WTC11 (cell line): ENCODE data around the gene SLC4A11.

Experiments used
- ATF6 ChIP-seq: sonication (generic); formaldehyde crosslinking; IDR thresholded peaks from 2 replicates; pipeline ENCODE4 v1.8.1; 2023; ENCODE audit warnings: mild to moderate bottlenecking, missing genetic modification reagents
- CTCF ChIP-seq: fragments of 200-600 bp; IDR thresholded peaks from 2 replicates; pipeline ENCODE4 v1.8.0; 2022; ENCODE audit warnings: antibody characterized with exemption
- EMX1 ChIP-seq: fragments of 250-450 bp; sonication (Bioruptor Pico); IDR thresholded peaks from 2 replicates; pipeline ENCODE4 v1.8.0; 2021; ENCODE audit warnings: mild to moderate bottlenecking
- FOXJ3 ChIP-seq: sonication (generic); formaldehyde crosslinking; IDR thresholded peaks from 2 replicates; pipeline ENCODE4 v1.9.0; 2021; ENCODE audit warnings: missing genetic modification reagents, mild to moderate bottlenecking, borderline replicate concordance
- KAT7 ChIP-seq: sonication (generic); formaldehyde crosslinking; IDR thresholded peaks from 2 replicates; pipeline ENCODE4 v1.8.1; 2023; ENCODE audit warnings: missing genetic modification reagents, mild to moderate bottlenecking, borderline replicate concordance
- NFATC4 ChIP-seq: fragments of 250-450 bp; sonication (Bioruptor Pico); IDR thresholded peaks from 2 replicates; pipeline ENCODE4 v1.9.0; 2021; ENCODE audit warnings: mild to moderate bottlenecking
- NFYB ChIP-seq: sonication (generic); formaldehyde crosslinking; conservative IDR thresholded peaks from 2 replicates; pipeline ENCODE4 v1.8.0; 2022; ENCODE audit warnings: low read depth, missing genetic modification reagents
- NR2C2 ChIP-seq: sonication (generic); formaldehyde crosslinking; IDR thresholded peaks from 2 replicates; pipeline ENCODE4 v1.8.0; 2022; ENCODE audit warnings: mild to moderate bottlenecking, missing genetic modification reagents
- NR3C1 ChIP-seq: sonication (generic); formaldehyde crosslinking; conservative IDR thresholded peaks from 2 replicates; pipeline ENCODE4 v1.8.1; 2023; ENCODE audit warnings: low read depth, mild to moderate bottlenecking, missing genetic modification reagents
- TEAD4 ChIP-seq: sonication (generic); formaldehyde crosslinking; IDR thresholded peaks from 2 replicates; pipeline ENCODE4 v1.8.0; 2022; ENCODE audit warnings: mild to moderate bottlenecking, missing genetic modification reagents

- TF ChIP-seq NR2C2 (CRISPR knock-in tag) (no peak), EMX1 (CRISPR knock-in tag) (no peak), NR3C1 (no peak), FOXJ3 (no peak), NFATC4 (CRISPR knock-in tag) (no peak), CTCF (no peak), KAT7 (CRISPR knock-in tag) (no peak), ATF6 (CRISPR knock-in tag) (no peak), TEAD4 (CRISPR knock-in tag) (no peak), NFYB (CRISPR knock-in tag) (no peak)
Observed at GRCh38 chr20:3255728-3256127, 16.7 kb upstream of the SLC4A11 start.
